ENCODE results near the gene TRAPPC5.

TRAPPC5 gene

GRCh38 chr19:7680606-7681339 is at the start of gene TRAPPC5:
Gene TRAPPC5 (plus strand): TSS chr19:7680833. CDS start chr19:7682254, 1,421 bp downstream.
- DNase-seq, result peak; percentile 92

- DNase-seq, result no peak
These were observed 49.1 kb upstream of the TRAPPC5 start for GRCh38 chr19:7631577-7631976.

DNA sequence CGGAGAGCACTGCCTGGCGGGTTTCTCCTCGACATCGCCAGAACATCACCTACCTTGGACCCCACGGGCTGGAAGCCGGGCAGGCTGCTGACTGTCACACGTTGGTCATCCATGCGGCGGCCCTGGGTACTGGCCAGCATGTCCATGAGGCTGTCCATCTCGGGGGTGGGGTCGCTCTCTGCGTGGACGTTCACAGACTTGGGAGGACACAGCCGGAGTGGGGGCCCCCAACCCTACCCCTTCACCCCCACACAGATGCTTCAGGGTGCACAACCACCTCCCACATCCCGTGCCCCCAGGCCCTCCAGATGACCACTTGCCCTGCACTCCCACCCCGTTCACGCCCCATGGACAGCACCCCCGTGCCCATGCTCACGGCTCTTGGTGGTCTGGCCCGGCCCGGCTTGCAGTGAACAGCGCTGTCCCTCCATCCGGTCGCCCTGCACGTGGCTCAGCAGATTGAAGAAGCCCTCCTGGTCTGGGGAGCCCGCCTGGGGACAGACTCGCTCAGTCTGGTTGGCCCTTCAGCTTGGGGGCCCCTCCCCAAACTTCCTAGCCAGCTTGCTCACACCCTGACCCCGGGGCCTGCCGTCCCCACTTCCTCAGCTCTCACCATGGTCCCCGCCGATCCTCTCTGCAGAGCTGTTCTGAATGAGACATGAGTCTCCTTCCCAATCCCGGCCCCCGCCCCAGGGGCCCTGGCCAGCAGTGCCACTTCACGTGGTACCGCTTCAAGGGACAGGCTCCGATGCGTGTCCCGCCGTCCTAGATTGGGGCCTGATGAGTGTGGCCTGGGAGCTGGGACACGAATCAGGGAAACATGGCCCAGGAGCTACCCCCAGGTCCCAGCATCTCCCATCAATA is 48.1 kb upstream of the TRAPPC5 start:
- no peak for DNase-seq

GRCh38 chr19:7633698-7634097 is 46.9 kb upstream of the TRAPPC5 start, which contains the start of gene PCP2:
Gene PCP2 (minus strand): TSS chr19:7633719. CDS start chr19:7633457, 262 bp downstream.
- DNase-seq, result no peak

- no peak for DNase-seq
These were observed 45.0 kb upstream of the TRAPPC5 start for GRCh38 chr19:7635670-7636069.

GRCh38 chr19:7636317-7636690 is 44.3 kb upstream of the TRAPPC5 start:
- no peak for DNase-seq

GRCh38 chr19:7636691-7637373 is 43.8 kb upstream of the TRAPPC5 start, which contains the start of gene STXBP2:
Gene STXBP2 (plus strand): TSS chr19:7637110. CDS start chr19:7637150, 40 bp downstream.
- peak; percentile 93 for DNase-seq

DNA sequence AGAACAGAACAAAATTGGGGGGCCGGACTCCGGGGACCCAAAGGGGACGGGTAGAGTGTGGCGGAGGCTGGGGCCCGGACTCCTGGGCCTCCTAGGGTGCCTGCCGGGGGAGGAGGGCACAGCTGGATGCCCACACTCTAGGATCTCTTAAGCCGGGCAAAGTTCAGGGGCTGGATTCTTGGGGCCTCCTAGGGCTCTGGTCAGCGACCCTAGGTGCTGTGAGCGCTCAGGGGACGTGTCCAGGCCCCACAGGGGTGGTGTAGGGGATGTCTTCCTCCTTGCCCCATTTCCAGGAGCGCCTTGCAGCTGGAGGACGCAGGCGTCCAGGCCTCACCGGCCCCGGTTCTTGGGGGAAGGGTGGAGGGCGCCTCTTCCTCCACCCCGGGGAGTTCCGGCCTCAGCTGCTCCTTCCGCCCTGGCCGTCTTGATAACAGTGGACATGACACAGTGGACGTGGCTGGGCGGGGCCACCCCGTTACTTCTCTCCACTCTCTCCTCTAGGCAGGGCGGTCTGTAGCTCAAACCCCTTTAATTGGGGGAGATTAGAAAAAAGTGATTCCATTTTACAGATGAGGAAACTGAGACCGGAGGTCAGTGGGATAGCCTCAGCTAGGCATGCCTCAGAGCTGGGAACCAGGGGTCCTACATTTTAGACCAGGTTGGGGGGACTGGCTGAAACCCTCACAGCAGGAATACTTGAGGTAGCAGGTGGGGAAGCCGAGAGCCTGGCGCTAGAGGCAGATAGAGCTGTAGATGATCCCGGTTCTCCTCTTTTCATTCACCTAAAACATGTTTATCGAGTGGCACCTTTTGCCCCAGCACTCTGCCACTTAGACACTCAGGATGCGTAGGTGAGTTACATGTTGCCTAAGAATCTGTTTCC is 43.0 kb upstream of the TRAPPC5 start:
- peak; percentile 59 for DNase-seq

DNA sequence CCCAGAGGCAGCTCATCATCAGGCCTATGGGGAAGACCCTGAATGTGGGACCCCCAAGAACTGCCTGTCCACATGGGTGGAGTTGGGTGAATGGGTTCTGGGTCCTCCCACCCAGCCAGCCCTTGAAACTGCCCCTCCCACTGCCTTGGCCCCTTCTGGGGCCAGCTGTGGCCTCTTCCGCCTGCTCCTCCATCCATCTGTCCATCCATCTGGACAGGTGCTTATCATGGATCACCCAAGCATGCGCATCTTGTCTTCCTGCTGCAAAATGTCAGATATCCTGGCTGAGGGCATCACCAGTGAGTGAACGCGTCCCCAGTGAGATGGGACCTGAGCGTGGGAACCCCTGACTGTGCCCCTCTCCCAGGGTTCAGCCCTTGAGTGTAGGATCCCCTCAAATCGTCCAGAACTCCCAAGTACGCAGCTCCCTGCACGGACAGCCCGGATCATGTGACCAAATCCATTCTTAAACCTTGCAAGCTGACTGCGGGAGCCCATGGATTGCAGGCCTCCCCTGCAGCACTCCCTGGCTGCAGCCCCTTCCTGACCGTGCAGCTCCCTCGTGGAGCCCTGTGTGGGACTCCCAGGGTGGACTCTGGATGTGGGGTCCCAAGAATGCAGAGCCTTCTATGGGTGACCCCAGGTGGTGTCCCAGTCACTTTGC is 41.7 kb upstream of the TRAPPC5 start:
- DNase-seq, result no peak

GRCh38 chr19:7639863-7640348 is 40.7 kb upstream of the TRAPPC5 start:
- DNase-seq, result no peak

- no peak for DNase-seq
These were observed 39.8 kb upstream of the TRAPPC5 start for GRCh38 chr19:7640803-7641202.

GRCh38 chr19:7641290-7642276 is 39.0 kb upstream of the TRAPPC5 start:
- DNase-seq, result no peak

DNA sequence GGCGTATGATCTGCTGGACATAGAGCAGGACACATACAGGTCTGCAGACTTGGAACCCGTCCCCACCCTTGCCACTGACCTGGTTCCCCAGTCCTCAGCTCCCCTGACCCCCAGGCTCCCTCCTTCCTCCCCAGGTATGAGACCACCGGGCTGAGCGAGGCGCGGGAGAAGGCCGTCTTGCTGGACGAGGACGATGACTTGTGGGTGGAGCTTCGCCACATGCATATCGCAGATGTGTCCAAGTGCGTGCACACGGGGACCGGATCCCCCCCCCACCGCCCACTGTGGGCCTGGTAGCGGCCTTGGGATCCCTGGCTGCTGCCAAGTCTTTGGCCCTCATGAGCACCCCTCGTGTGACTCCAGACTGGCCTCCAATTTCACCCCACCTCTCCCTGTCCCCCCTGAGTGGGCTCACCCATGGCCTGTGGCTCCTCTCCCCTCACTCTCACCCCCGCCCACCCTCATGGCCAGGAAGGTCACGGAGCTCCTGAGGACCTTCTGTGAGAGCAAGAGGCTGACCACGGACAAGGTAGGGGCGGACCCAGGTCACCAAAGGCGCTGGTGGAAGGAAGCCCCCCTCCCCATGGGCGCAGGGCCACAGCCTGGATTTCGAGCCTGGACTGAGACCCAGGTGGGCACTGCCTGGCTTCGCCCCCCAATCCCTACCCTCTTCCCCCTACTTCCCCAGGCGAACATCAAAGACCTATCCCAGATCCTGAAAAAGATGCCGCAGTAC is 38.2 kb upstream of the TRAPPC5 start:
- DNase-seq, result no peak

GRCh38 chr19:7643031-7643415 is 37.6 kb upstream of the TRAPPC5 start:
- no peak for DNase-seq

GRCh38 chr19:7643629-7644549 is 36.7 kb upstream of the TRAPPC5 start:
- peak; percentile 27 for DNase-seq

- no peak for DNase-seq
These were observed 36.1 kb upstream of the TRAPPC5 start for GRCh38 chr19:7644550-7644877.

DNA sequence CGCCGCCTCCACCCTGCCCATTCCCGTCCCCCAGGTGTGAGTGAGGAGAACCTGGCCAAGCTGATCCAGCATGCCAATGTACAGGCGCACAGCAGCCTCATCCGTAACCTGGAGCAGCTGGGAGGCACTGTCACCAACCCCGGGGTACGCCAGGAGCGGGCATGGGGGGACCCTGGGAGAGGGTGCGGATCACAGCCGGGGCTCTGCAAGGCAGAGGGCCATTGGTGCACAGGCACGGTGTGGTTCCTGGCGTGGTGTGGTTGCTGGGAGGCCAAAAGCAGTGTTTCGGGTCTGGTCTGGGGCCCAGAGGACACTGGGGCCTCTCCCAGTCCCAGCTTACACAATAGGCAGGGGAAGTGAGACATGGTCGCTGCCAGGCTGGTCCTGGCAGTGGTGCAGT is 35.5 kb upstream of the TRAPPC5 start:
- no peak for DNase-seq

- no peak for DNase-seq
These were observed 34.8 kb upstream of the TRAPPC5 start for GRCh38 chr19:7645656-7646425.
